NCI-H2171 (cell line): ENCODE results near the gene BTBD8.

ENCODE experiments used
- DNase-seq: peaks from one replicate; lab custom pipeline; 2025; lab: John Stamatoyannopoulos, UW

Gene BTBD8

GRCh38 chr1:92192246-92192645, 112.1 kb downstream of the BTBD8 start:
- no peak for DNase-seq

GRCh38 chr1:92194511-92194910, 114.4 kb downstream of the BTBD8 start:
- DNase-seq = no peak

GRCh38 chr1:92201973-92202372, 121.8 kb downstream of the BTBD8 start:
- no peak for DNase-seq

GRCh38 chr1:92203105-92203504, 123.0 kb downstream of the BTBD8 start:
- no peak for DNase-seq

DNA sequence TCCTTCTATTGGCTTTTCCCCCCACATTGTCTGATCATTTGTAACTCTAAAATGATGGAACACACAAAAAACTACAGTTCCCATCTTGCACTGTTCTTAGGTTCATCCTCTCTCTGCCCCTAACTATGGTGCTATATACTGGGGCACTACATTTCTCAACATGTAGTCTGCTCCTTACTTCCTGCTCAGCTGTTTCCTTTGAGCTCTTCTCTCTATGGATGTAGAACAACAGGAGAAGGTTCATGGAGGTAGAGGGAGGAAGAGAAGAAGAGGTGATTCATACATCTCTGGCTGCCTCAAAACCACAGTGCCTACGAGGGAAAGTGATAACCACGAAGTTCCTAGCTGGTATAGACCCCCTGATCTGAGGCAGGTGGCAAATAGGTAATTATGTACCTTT, 130.6 kb downstream of the BTBD8 start:
- DNase-seq = no peak

DNA sequence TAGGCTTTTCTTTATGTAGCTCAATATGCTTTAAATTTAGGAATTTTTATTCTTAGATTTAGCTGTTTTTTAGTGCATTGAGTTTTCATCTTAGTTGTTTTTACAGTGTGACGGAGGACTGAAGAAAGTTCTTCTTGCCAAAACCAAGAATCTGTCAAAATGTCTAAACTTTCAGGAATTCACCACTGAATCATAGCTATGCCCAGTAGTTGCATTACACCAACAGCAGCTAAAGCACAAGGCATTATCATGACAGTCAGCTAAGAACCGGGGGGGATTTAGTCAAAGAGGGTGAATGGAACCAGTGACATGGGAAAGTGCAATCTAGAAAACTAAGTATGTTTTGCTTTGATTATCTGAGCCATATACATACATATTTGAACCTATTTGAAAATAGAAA, 131.0 kb downstream of the BTBD8 start:
- DNase-seq = no peak

DNA sequence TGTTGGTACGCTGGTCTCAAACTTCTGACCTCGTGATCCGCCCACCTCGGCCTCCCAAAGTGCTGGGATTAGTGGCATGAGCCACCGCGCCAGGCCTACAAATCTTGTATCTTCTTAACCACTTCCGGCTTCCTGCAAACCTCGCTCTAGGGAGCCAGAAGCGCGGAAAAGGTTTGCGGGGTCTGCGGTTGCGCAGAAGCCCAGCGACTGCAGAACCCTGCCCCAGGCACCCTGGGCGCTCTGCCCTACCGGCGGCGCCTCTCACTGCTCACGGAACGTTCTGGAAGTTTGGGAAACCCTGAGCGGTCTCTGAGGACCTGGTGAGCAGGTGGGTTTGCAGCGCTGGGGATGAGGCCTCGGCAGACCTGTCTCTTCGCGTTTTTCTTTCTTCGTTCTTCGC, 137.6 kb downstream of the BTBD8 start, which contains the start of gene C1orf146:
Gene C1orf146, plus strand, starts transcription at position 195 of the 400 bp plus-strand sequence. CDS start 13,506 bp downstream, outside the sequence.
- DNase-seq = no peak

- DNase-seq = no peak
Observed at GRCh38 chr1:92218559-92218958, 138.4 kb downstream of the BTBD8 start.

- no peak for DNase-seq
Observed at GRCh38 chr1:92219028-92219427, 138.9 kb downstream of the BTBD8 start.

DNA sequence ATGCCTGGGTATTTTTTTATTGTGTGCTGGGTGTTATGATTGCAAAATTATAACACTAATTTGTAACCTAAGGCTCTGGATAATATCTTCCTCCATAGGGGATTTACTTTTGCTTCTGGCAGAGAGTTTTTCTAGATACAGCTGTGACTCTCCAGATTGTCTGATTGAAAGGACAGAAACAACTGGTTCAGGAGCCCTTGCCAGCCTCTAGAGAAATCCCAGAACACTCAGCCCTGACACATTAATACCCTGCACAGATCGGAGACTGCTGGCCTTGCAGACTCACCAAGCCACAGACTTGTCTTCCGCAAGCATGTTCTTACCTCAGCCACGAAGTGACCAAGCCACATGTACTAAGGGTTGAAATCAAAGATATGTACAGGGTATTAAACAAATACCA, 148.3 kb downstream of the BTBD8 start:
- DNase-seq = no peak

- DNase-seq = no peak
Observed at GRCh38 chr1:92230736-92231135, 150.6 kb downstream of the BTBD8 start.
